Measurements from ENCODE around the gene GRB14.

Gene GRB14

GRCh38 chr2:164496421-164496820, 124.9 kb downstream of the GRB14 start:
- no peaks in the 10 kb centered on the region for H3K27me3 ChIP-seq (ENCODE audit: insufficient read depth, poor library complexity, severe bottlenecking)
- no peak overlapping the region for H3K27ac ChIP-seq (replicated peaks)
- no peak overlapping the region for H3K4me3 ChIP-seq (replicated peaks; ENCODE audit: insufficient read depth, low read length)
- DNase-seq (ENCODE audit: low read depth in 1 of 2, low spot score in 1 of 2), result no peak
- TF ChIP-seq REST (IDR thresholded peaks at IDR 0.05; ENCODE audit: insufficient replicate concordance, low read depth) (no peak), CTCF (IDR thresholded peaks at IDR 0.05; ENCODE audit: insufficient read depth, low read length) (no peak), GABPA (IDR thresholded peaks at IDR 0.05; ENCODE audit: low read depth) (no peak), POLR2AphosphoS5 (IDR thresholded peaks at IDR 0.05; ENCODE audit: low read depth) (no peak), SPI1 (IDR thresholded peaks at IDR 0.05; ENCODE audit: borderline replicate concordance, low read depth) (no peak)

- no peak for TF ChIP-seq CTCF (IDR thresholded peaks at IDR 0.05; ENCODE audit: insufficient read depth, low read length)
- no peak for TF ChIP-seq REST (IDR thresholded peaks at IDR 0.05; ENCODE audit: insufficient replicate concordance, low read depth)
- no peak for TF ChIP-seq GABPA (IDR thresholded peaks at IDR 0.05; ENCODE audit: low read depth)
- TF ChIP-seq POLR2AphosphoS5 (IDR thresholded peaks at IDR 0.05; ENCODE audit: low read depth), result no peak
- no peak for TF ChIP-seq SPI1 (IDR thresholded peaks at IDR 0.05; ENCODE audit: borderline replicate concordance, low read depth)
- Histone ChIP-seq H3K4me3 (replicated peaks; ENCODE audit: insufficient read depth, low read length) (no peak overlapping the region), H3K27ac (replicated peaks) (no peak overlapping the region), H3K27me3 (ENCODE audit: insufficient read depth, poor library complexity, severe bottlenecking) (no peaks in the 10 kb centered on the region)
- no peak for DNase-seq (ENCODE audit: low read depth in 1 of 2, low spot score in 1 of 2)
Measured at GRCh38 chr2:164495491-164496223, 125.6 kb downstream of the GRB14 start.

- no peak overlapping the region for H3K27ac ChIP-seq (replicated peaks)
- no peaks in the 10 kb centered on the region for H3K27me3 ChIP-seq (ENCODE audit: insufficient read depth, poor library complexity, severe bottlenecking)
- no peak overlapping the region for H3K4me3 ChIP-seq (replicated peaks; ENCODE audit: insufficient read depth, low read length)
- DNase-seq (ENCODE audit: low read depth in 1 of 2, low spot score in 1 of 2), result no peak
- TF ChIP-seq GABPA (IDR thresholded peaks at IDR 0.05; ENCODE audit: low read depth) (no peak), POLR2AphosphoS5 (IDR thresholded peaks at IDR 0.05; ENCODE audit: low read depth) (no peak), CTCF (IDR thresholded peaks at IDR 0.05; ENCODE audit: insufficient read depth, low read length) (no peak), REST (IDR thresholded peaks at IDR 0.05; ENCODE audit: insufficient replicate concordance, low read depth) (no peak), SPI1 (IDR thresholded peaks at IDR 0.05; ENCODE audit: borderline replicate concordance, low read depth) (no peak)
Measured at GRCh38 chr2:164485541-164485940, 135.7 kb downstream of the GRB14 start.

All from HL-60 (cell line).